Memory B cell (primary cell): ENCODE measurements around the gene PIR.

Source experiments
- ATAC-seq: fragments of 150-1000 bp; cut with Tn5 transposase; 2 replicates; pipeline ENCODE4 v1.10.0; 2021; ENCODE audit warnings: low read depth, mild to moderate bottlenecking, moderate library complexity
- DNase-seq, 2 donors: peaks; one replicate each; pipeline ENCODE4 v3.0.0; 2022; ENCODE audit warnings: low spot score in 2 of 2
- H3K27ac Mint-ChIP-seq: one replicate; pipeline ENCODE4 v1.8.0; 2022; ENCODE audit warnings: mild to moderate bottlenecking, moderate library complexity, mixed read lengths
- H3K27me3 Mint-ChIP-seq: one replicate; pipeline ENCODE4 v1.8.0; 2022; ENCODE audit warnings: mixed read lengths
- H3K36me3 Mint-ChIP-seq: one replicate; pipeline ENCODE4 v1.8.0; 2022; ENCODE audit warnings: mild to moderate bottlenecking, mixed read lengths
- H3K4me1 Mint-ChIP-seq: one replicate; pipeline ENCODE4 v1.8.0; 2022; ENCODE audit warnings: mixed read lengths
- H3K4me3 Mint-ChIP-seq: one replicate; pipeline ENCODE4 v1.8.0; 2022; ENCODE audit warnings: mild to moderate bottlenecking, moderate library complexity, mixed read lengths
- H3K9me3 Mint-ChIP-seq: one replicate; pipeline ENCODE4 v1.8.0; 2022; ENCODE audit warnings: mixed read lengths

PIR gene

DNA sequence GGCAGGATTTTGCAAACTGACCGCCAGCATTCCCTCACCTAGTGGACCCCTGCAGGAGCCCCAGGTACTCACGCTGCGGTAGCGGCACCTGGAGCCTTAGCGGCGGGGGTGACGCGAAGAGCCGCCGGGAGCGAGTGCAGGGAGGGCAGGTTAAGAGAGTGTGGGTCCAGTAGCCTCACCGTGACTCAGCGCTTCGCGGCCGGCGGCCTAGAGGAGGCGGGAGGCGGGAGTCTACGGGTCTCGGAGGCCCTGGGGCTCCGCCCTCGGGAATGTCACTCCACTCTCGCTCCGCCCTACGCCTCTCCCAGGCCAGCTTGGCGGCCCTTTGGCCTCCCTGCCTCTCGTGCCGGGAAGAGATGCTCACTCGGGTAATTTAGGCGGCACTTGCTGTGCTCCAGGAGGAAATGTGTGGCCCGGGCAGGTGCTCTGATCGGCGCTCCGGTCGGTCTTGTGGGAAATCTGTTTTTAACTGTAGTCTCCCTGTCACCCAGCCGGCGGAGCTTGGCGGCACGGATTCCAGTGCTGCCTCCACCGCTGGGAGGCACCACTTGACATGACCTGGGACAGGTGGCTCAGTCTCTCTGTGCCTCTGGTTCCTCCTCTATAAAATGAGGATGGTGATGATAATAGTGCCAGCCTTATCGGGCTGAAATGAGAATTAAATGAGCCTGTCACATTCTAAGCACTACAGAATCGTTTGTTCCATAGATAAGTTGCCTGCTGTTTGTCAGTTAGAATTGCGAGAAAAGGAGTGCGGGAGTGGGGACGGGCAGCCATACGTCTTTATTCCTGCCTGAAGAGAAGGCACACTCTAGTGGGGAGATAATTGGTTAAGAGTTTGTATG is at the start of gene PIR:
PIR (minus strand) TSS at position 216 of the 845 bp plus-strand sequence. CDS start 2,076 bp downstream, outside the sequence.
- peaks cover 3% of the 10 kb centered on the region for H3K27me3 Mint-ChIP-seq
- ATAC-seq (peak; percentile 76), DNase-seq (peak; percentile 0 to 13)
- H3K4me1 Mint-ChIP-seq, result peaks cover 12% of the 10 kb centered on the region
- peak within 1 kb of the TSS; percentile 77 for H3K4me3 Mint-ChIP-seq
- H3K36me3 Mint-ChIP-seq, result no peaks in the 10 kb centered on the region
- H3K27ac Mint-ChIP-seq, result peak within 1 kb of the TSS; percentile 38
- no peaks in the 10 kb centered on the region for H3K9me3 Mint-ChIP-seq

GRCh38 chrX:15530318-15530717 is 37.2 kb upstream of the PIR start:
- H3K36me3 Mint-ChIP-seq, result no peaks in the 10 kb centered on the region
- H3K4me1 Mint-ChIP-seq, result no peaks in the 10 kb centered on the region
- DNase-seq (no peak), ATAC-seq (no peak)
- H3K9me3 Mint-ChIP-seq, result no peaks in the 10 kb centered on the region
- H3K27ac Mint-ChIP-seq, result no peak overlapping the region
- no peak overlapping the region for H3K4me3 Mint-ChIP-seq
- peaks cover 3% of the 10 kb centered on the region for H3K27me3 Mint-ChIP-seq

DNA sequence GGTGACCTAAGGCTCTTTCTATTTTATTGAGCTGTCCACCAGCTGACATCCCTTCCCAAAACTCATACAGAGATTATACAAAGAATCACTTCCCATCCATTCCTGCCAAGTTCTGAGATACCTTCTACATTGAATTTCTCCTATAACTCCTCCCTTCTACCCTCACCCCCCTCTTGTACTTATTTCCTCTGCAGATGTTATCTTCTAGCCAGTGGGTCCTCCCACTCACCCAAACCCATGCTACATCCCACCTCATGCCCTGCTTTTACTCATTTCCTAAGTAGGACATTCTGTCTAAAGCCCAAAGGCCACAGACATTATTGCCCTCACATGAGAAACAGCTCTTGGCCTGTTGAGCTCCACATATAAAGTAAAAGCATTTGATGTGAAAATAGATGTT is 36.0 kb upstream of the PIR start:
- ATAC-seq (no peak), DNase-seq (no peak)
- no peaks in the 10 kb centered on the region for H3K9me3 Mint-ChIP-seq
- no peaks in the 10 kb centered on the region for H3K4me1 Mint-ChIP-seq
- H3K36me3 Mint-ChIP-seq, result no peaks in the 10 kb centered on the region
- no peak overlapping the region for H3K27ac Mint-ChIP-seq
- H3K27me3 Mint-ChIP-seq, result peaks cover 1% of the 10 kb centered on the region
- H3K4me3 Mint-ChIP-seq, result no peak overlapping the region

DNA sequence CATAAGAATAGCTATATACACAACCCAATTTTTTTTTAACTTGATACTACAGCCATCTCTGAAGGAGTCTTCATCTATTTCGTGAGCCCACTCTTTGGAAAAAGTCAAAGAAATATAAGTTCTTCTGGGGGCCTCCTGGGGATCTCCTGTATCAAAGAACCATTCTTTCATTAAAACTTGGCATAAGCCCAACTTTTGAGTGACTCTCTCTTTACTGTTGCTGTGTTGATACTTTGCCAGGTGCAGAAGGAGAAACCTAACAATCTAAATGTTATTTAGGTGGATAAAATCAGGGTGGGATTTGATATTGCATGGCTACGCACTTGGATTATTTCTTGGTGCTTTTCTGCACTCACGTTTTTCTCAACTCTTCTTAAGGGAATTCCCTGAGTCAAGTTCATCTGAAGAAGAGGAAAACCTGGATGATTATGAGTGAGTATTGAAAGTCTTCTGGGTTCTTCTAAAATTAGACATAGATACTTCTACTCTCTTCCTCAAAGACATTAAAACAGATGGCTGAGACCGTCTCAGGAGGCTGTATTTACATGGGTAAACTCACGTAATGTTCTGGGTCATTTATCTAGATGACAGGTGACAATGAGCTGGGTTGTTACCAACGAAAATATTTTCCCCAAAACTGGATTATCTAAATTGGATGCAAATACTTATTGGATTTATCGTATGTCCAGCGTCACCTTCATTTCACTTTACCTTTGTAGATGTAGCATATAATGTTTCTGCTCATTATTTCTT is 32.7 kb upstream of the PIR start:
- H3K4me1 Mint-ChIP-seq, result no peaks in the 10 kb centered on the region
- no peaks in the 10 kb centered on the region for H3K36me3 Mint-ChIP-seq
- no peak overlapping the region for H3K27ac Mint-ChIP-seq
- peaks cover 6% of the 10 kb centered on the region for H3K27me3 Mint-ChIP-seq
- no peak for ATAC-seq
- H3K9me3 Mint-ChIP-seq, result no peaks in the 10 kb centered on the region
- H3K4me3 Mint-ChIP-seq, result no peak overlapping the region
- DNase-seq, result no peak

DNA sequence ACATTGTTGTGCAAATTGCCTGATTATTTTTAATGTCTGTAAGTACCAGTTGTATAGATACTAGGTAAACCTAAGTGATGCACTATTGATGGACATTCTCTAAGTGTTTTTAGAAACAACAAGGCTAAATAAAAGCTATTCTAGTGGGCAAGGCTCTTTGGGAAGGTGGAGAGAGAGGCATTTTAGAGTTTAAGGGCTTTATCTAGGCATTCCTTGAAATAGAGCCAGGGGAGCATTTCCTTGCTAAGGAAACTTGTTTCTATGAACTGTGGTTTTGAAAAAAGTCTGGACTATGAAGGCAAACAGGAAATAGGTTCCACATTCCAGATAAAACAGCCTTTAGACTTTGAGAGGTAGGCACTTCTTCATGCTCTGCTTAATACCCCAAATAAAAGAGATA is 31.3 kb upstream of the PIR start:
- Mint-ChIP-seq H3K4me3 (no peak overlapping the region), H3K4me1 (no peaks in the 10 kb centered on the region), H3K9me3 (no peaks in the 10 kb centered on the region), H3K27me3 (peaks cover 6% of the 10 kb centered on the region), H3K27ac (no peak overlapping the region), H3K36me3 (no peaks in the 10 kb centered on the region)
- ATAC-seq (no peak), DNase-seq (no peak)

DNA sequence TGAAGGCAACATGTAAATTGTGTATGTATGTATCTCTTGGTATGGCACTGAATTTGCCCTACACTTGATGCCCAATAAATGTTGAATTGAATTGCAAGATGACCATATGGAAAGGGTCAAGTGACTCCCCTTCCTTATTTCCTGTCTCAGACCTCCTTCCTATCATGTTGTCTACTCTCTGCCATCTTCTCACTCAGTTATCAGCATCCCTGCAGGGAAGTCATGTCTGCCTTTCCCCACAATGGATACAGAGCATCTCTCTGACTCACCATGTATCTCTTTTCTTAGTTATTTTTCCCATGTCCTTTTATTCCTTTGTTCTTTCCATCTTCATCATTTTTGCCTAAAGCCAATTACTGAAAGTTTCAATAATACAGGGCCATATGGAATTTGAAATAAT is 30.0 kb upstream of the PIR start:
- no peaks in the 10 kb centered on the region for H3K36me3 Mint-ChIP-seq
- H3K4me3 Mint-ChIP-seq, result no peak overlapping the region
- H3K27me3 Mint-ChIP-seq, result peaks cover 6% of the 10 kb centered on the region
- ATAC-seq (no peak), DNase-seq (no peak)
- H3K9me3 Mint-ChIP-seq, result no peaks in the 10 kb centered on the region
- H3K4me1 Mint-ChIP-seq, result no peaks in the 10 kb centered on the region
- no peak overlapping the region for H3K27ac Mint-ChIP-seq

DNA sequence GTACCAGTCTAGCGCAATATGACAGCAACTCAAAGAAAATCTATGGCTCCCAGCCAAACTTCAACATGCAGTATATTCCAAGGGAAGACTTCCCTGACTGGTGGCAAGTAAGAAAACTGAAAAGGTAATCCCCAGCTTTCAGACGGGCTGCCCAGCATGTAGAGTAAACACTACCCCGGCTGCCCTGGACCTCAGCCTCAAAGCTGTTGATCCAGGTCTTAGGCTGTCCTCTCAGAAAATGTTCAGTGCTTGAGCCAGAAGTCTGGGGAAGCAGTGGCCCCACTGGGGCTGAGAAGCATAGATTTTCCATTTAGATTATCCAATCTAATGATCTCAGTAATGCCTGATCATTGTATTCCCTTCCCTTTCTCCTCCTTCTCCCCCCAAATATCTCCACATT is 29.3 kb upstream of the PIR start:
- no peaks in the 10 kb centered on the region for H3K4me1 Mint-ChIP-seq
- H3K27me3 Mint-ChIP-seq, result peaks cover 6% of the 10 kb centered on the region
- H3K27ac Mint-ChIP-seq, result no peak overlapping the region
- H3K9me3 Mint-ChIP-seq, result no peaks in the 10 kb centered on the region
- no peak for DNase-seq
- no peaks in the 10 kb centered on the region for H3K36me3 Mint-ChIP-seq
- no peak overlapping the region for H3K4me3 Mint-ChIP-seq
- ATAC-seq, result no peak

- no peak for ATAC-seq
These were observed 22.8 kb upstream of the PIR start for GRCh38 chrX:15515931-15516330.

DNA sequence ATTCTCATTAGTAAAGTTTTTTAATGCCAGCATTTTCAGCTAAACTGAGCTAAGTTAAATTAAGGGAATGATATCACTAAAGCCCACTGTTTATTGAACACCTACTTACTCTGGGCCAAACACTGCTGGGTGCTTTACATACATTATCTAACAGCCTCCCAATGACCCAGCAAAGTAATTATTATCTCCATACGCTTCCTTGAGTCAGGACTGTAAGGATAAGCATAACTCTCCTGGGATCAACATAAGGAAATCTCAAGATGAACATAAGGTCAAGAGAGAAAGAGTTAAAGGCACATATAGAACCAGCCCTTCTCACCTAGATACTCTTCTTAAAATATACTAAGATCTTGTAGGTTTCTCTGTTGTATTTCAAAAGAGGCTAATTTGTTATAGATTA is 21.1 kb upstream of the PIR start:
- Mint-ChIP-seq H3K9me3 (no peaks in the 10 kb centered on the region), H3K4me3 (no peak overlapping the region), H3K27me3 (peaks cover 4% of the 10 kb centered on the region), H3K27ac (no peak overlapping the region), H3K36me3 (no peaks in the 10 kb centered on the region), H3K4me1 (no peaks in the 10 kb centered on the region)
- ATAC-seq (no peak), DNase-seq (no peak)

More at GRCh38 chrX:15515931-15516330, 22.8 kb upstream of the PIR start:
- Mint-ChIP-seq H3K4me1 (no peaks in the 10 kb centered on the region), H3K4me3 (no peak overlapping the region), H3K27ac (no peak overlapping the region), H3K27me3 (no peaks in the 10 kb centered on the region), H3K36me3 (no peaks in the 10 kb centered on the region), H3K9me3 (no peaks in the 10 kb centered on the region)
- DNase-seq, result no peak

DNA sequence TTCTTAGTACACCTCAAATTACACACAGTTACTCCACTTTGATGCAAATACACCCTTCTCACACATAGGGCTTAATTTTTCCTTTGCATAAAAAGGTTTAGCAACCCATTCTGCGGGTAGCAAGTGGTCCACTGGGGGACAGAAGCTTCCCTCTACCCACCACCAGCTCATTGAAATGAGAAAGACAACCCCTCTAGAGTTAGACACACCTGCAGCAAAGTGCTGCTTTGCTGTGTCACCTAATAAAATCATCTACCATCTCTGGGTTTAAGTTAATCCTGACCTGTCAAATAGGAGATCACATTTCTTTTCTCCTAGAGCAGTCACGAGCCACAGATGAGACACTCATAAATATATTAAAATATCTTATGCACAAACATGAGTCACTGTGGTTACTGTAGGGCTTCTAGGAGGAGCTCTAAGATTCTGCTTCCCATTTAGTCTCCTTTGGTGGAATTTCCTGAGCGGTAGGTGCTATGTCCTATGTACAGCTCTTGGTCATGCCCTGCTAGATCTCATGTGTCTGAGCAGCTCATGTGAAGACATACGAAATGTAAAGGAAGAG is 19.4 kb upstream of the PIR start:
- Mint-ChIP-seq H3K27me3 (peaks cover 4% of the 10 kb centered on the region), H3K9me3 (no peaks in the 10 kb centered on the region), H3K4me3 (no peak overlapping the region), H3K36me3 (no peaks in the 10 kb centered on the region), H3K4me1 (no peaks in the 10 kb centered on the region), H3K27ac (no peak overlapping the region)
- DNase-seq (no peak), ATAC-seq (no peak)

DNA sequence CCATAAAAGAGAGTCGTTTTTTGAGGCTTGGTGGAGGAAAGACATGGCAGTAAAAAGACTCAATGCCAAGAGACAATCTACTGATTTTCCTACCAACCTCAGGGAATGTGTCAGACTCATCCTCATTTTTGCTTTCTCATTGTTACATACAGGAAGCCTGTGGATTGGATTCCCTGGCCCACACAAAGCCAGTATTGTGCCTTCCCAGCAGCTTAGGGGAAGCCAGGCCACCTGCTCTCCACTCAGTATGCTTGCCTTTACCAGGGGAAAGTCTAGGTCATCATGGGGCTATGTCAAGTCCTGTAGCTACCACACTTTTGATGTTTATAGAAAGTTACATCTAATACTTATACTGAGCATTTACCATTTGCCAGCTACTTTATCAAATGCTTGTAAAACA is 18.4 kb upstream of the PIR start:
- Mint-ChIP-seq H3K36me3 (no peaks in the 10 kb centered on the region), H3K27me3 (peaks cover 4% of the 10 kb centered on the region), H3K27ac (no peak overlapping the region), H3K4me1 (no peaks in the 10 kb centered on the region), H3K4me3 (no peak overlapping the region), H3K9me3 (no peaks in the 10 kb centered on the region)
- DNase-seq (no peak), ATAC-seq (no peak)

DNA sequence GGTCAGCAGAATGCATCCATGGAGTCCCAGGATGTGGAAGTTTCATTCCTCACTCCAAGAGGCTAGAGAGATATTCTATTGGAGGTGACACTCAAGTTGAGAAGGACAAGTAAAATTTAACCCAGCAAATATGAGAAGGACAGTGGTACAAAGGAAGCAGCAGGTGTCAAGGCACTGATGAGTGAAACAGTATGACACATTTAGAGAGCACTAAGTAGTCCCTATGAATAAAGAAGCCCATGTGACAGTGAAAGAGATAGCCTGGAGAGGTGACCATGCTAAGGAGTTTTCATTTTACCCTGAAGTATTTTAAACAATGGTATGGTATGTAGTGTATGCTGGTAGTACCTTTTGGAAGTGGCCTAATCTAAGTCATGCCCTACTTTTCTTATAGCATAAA is 16.7 kb upstream of the PIR start:
- no peak for ATAC-seq
- Mint-ChIP-seq H3K9me3 (no peaks in the 10 kb centered on the region), H3K27me3 (peaks cover 5% of the 10 kb centered on the region), H3K4me1 (no peaks in the 10 kb centered on the region), H3K4me3 (no peak overlapping the region), H3K27ac (no peak overlapping the region), H3K36me3 (no peaks in the 10 kb centered on the region)
- DNase-seq, result no peak

- no peaks in the 10 kb centered on the region for H3K36me3 Mint-ChIP-seq
- no peak for ATAC-seq
- no peak overlapping the region for H3K4me3 Mint-ChIP-seq
- no peaks in the 10 kb centered on the region for H3K4me1 Mint-ChIP-seq
- no peak for DNase-seq
- no peak overlapping the region for H3K27ac Mint-ChIP-seq
- H3K9me3 Mint-ChIP-seq, result no peaks in the 10 kb centered on the region
- peaks cover 11% of the 10 kb centered on the region for H3K27me3 Mint-ChIP-seq
These were observed 13.9 kb upstream of the PIR start for GRCh38 chrX:15507005-15507404.

- DNase-seq (no peak), ATAC-seq (no peak)
- no peaks in the 10 kb centered on the region for H3K4me1 Mint-ChIP-seq
- H3K36me3 Mint-ChIP-seq, result no peaks in the 10 kb centered on the region
- no peaks in the 10 kb centered on the region for H3K9me3 Mint-ChIP-seq
- no peak overlapping the region for H3K4me3 Mint-ChIP-seq
- no peak overlapping the region for H3K27ac Mint-ChIP-seq
- H3K27me3 Mint-ChIP-seq, result peaks cover 11% of the 10 kb centered on the region
These were observed 12.0 kb upstream of the PIR start for GRCh38 chrX:15505101-15505500.
